IPS-20b (cell line): ENCODE results near the gene ODAD3.
"Not testable (repeated sequence)": the region's sequence is repeated elsewhere in the genome, so short reads cannot be mapped to it uniquely, and the experiment has no call there.

Experiments used
- H3K27ac ChIP-seq: one replicate; pipeline ENCODE4 v1.5.1; 2013; ENCODE audit warnings: low read length
- H3K27me3 ChIP-seq: 2 replicates; pipeline ENCODE4 v1.6.1; 2013; ENCODE audit warnings: mild to moderate bottlenecking, low read length, inconsistent platforms; ENCODE audit not compliant: insufficient read depth
- H3K36me3 ChIP-seq: 2 replicates; pipeline ENCODE4 v1.6.1; 2013; ENCODE audit warnings: low read depth, mild to moderate bottlenecking, inconsistent platforms, low read length, moderate library complexity; ENCODE audit not compliant: insufficient read depth
- H3K4me1 ChIP-seq: 2 replicates; pipeline ENCODE4 v1.6.1; 2013; ENCODE audit warnings: mild to moderate bottlenecking, control low read depth, inconsistent platforms, low read length, moderate library complexity; ENCODE audit not compliant: insufficient read depth
- H3K4me3 ChIP-seq: 2 replicates; pipeline ENCODE4 v1.5.1; 2013; ENCODE audit warnings: mild to moderate bottlenecking, low read length, inconsistent platforms
- H3K9ac ChIP-seq: 2 replicates; pipeline ENCODE4 v1.6.1; 2013; ENCODE audit warnings: low read depth, mild to moderate bottlenecking, inconsistent platforms, low read length, moderate library complexity
- H3K9me3 ChIP-seq: 2 replicates; pipeline ENCODE4 v1.6.1; 2013; ENCODE audit warnings: mild to moderate bottlenecking, low read depth, low read length, inconsistent platforms; ENCODE audit not compliant: insufficient read depth

The ODAD3 gene

GRCh38 chr19:11448410-11448809 lies 13.5 kb upstream of the ODAD3 start:
- no peaks in the 10 kb centered on the region for H3K9me3 ChIP-seq
- no peak overlapping the region for H3K9ac ChIP-seq
- no peak overlapping the region for H3K4me3 ChIP-seq
- no peak overlapping the region for H3K27ac ChIP-seq
- H3K4me1 ChIP-seq: peaks cover 4% of the 10 kb centered on the region; the same call in 1 of the 2 replicates
- no peaks in the 10 kb centered on the region for H3K27me3 ChIP-seq
- H3K36me3 ChIP-seq: peaks cover 60% of the 10 kb centered on the region

GRCh38 chr19:11447347-11448262 lies 12.7 kb upstream of the ODAD3 start:
- no peak overlapping the region for H3K4me3 ChIP-seq
- no peak overlapping the region for H3K9ac ChIP-seq
- H3K9me3 ChIP-seq: no peaks in the 10 kb centered on the region
- H3K36me3 ChIP-seq: peaks cover 67% of the 10 kb centered on the region
- H3K27me3 ChIP-seq: no peaks in the 10 kb centered on the region
- no peak overlapping the region for H3K27ac ChIP-seq
- H3K4me1 ChIP-seq: peaks cover 4% of the 10 kb centered on the region; the same call in 1 of the 2 replicates

GRCh38 chr19:11446652-11447301 lies 11.9 kb upstream of the ODAD3 start:
- Histone ChIP-seq H3K4me1 (no peaks in the 10 kb centered on the region; the same call in 1 of the 2 replicates), H3K9ac (no peak overlapping the region), H3K4me3 (no peak overlapping the region), H3K27me3 (no peaks in the 10 kb centered on the region), H3K27ac (no peak overlapping the region), H3K36me3 (peaks cover 75% of the 10 kb centered on the region), H3K9me3 (no peaks in the 10 kb centered on the region)

GRCh38 chr19:11446271-11446651 lies 11.3 kb upstream of the ODAD3 start:
- Histone ChIP-seq H3K9me3 (no peaks in the 10 kb centered on the region), H3K4me3 (no peak overlapping the region), H3K4me1 (no peaks in the 10 kb centered on the region), H3K27me3 (no peaks in the 10 kb centered on the region), H3K36me3 (peaks cover 81% of the 10 kb centered on the region), H3K9ac (no peak overlapping the region), H3K27ac (no peak overlapping the region)

- Histone ChIP-seq H3K4me1 (no peaks in the 10 kb centered on the region), H3K4me3 (no peak overlapping the region), H3K36me3 (peaks cover 82% of the 10 kb centered on the region), H3K9me3 (no peaks in the 10 kb centered on the region), H3K27ac (no peak overlapping the region), H3K9ac (no peak overlapping the region), H3K27me3 (no peaks in the 10 kb centered on the region)
Measured at GRCh38 chr19:11445141-11445540, 10.2 kb upstream of the ODAD3 start.

GRCh38 chr19:11444059-11444458 lies 9.1 kb upstream of the ODAD3 start:
- Histone ChIP-seq H3K4me3 (no peak overlapping the region), H3K27me3 (no peaks in the 10 kb centered on the region), H3K36me3 (peaks cover 85% of the 10 kb centered on the region), H3K9me3 (no peaks in the 10 kb centered on the region), H3K4me1 (no peaks in the 10 kb centered on the region), H3K9ac (no peak overlapping the region), H3K27ac (no peak overlapping the region)

- no peaks in the 10 kb centered on the region for H3K9me3 ChIP-seq
- H3K36me3 ChIP-seq: peaks cover 60% of the 10 kb centered on the region
- H3K4me3 ChIP-seq: no peak overlapping the region
- H3K4me1 ChIP-seq: peaks cover 5% of the 10 kb centered on the region
- H3K9ac ChIP-seq: no peak overlapping the region
- H3K27ac ChIP-seq: no peak overlapping the region
- no peaks in the 10 kb centered on the region for H3K27me3 ChIP-seq
Measured at GRCh38 chr19:11437955-11438354, 3.0 kb upstream of the ODAD3 start.

GRCh38 chr19:11435833-11436313 lies 952 bp upstream of the ODAD3 start:
- peak overlapping the region; percentile 94 for H3K9ac ChIP-seq
- peak overlapping the region; percentile 87 for H3K4me3 ChIP-seq
- H3K9me3 ChIP-seq: no peaks in the 10 kb centered on the region
- H3K27ac ChIP-seq: peak overlapping the region; percentile 2
- H3K4me1 ChIP-seq: peaks cover 5% of the 10 kb centered on the region
- H3K36me3 ChIP-seq: peaks cover 40% of the 10 kb centered on the region
- no peaks in the 10 kb centered on the region for H3K27me3 ChIP-seq

- H3K9ac ChIP-seq: peak overlapping the region; percentile 38; the same call in 1 of the 2 replicates
- H3K4me1 ChIP-seq: peaks cover 5% of the 10 kb centered on the region
- H3K27ac ChIP-seq: no peak overlapping the region
- no peaks in the 10 kb centered on the region for H3K9me3 ChIP-seq
- H3K4me3 ChIP-seq: peak overlapping the region; percentile 69
- H3K36me3 ChIP-seq: peaks cover 30% of the 10 kb centered on the region
- H3K27me3 ChIP-seq: no peaks in the 10 kb centered on the region
Measured at GRCh38 chr19:11434703-11435056, 241 bp downstream of the ODAD3 start.

- not testable (repeated sequence) for H3K9me3 ChIP-seq, H3K27ac ChIP-seq, H3K27me3 ChIP-seq, H3K4me3 ChIP-seq, H3K9ac ChIP-seq, H3K4me1 ChIP-seq
- peaks cover 23% of the 10 kb centered on the region for H3K36me3 ChIP-seq
Measured at GRCh38 chr19:11433526-11433925, 1.4 kb downstream of the ODAD3 start.

- H3K36me3 ChIP-seq: no peaks in the 10 kb centered on the region
- no peaks in the 10 kb centered on the region for H3K9me3 ChIP-seq
- no peak overlapping the region for H3K4me3 ChIP-seq
- no peak overlapping the region for H3K27ac ChIP-seq
- no peaks in the 10 kb centered on the region for H3K4me1 ChIP-seq
- peaks cover 25% of the 10 kb centered on the region for H3K27me3 ChIP-seq
- H3K9ac ChIP-seq: no peak overlapping the region
Measured at GRCh38 chr19:11426656-11427055, 8.3 kb downstream of the ODAD3 start.
